HCT116 (cell line): ENCODE measurements around the gene FKBP7.

ENCODE experiments used
- CBX3 ChIP-seq: IDR thresholded peaks from 2 replicates; pipeline ENCODE4 v1.6.1; 2012; ENCODE audit warnings: low read depth
- EZH2 ChIP-seq: fragments of 200-600 bp; sonication (generic); IDR thresholded peaks from 2 replicates; pipeline ENCODE4 v1.6.1; 2017; ENCODE audit warnings: antibody characterized with exemption, mixed run types
- EZH2phosphoT487 ChIP-seq: fragments of 200-600 bp; IDR thresholded peaks from 2 replicates; pipeline ENCODE4 v1.6.1; 2018; ENCODE audit warnings: antibody characterized with exemption, borderline replicate concordance
- FOSL1 ChIP-seq: IDR thresholded peaks from 2 replicates; pipeline ENCODE4 v1.6.1; 2012; ENCODE audit warnings: low read depth
- POLR2A ChIP-seq: IDR thresholded peaks from 2 replicates; pipeline ENCODE4 v1.7.0; 2011; ENCODE audit warnings: borderline replicate concordance; ENCODE audit not compliant: insufficient read depth, insufficient read length; ENCODE audit errors: extremely low read depth
- POLR2AphosphoS5 ChIP-seq: IDR thresholded peaks from 2 replicates; pipeline ENCODE4 v1.6.1; 2011; ENCODE audit warnings: mild to moderate bottlenecking, low read depth, low read length, moderate library complexity
- RAD21 ChIP-seq: IDR thresholded peaks from 2 replicates; pipeline ENCODE4 v1.6.1; 2012; ENCODE audit warnings: low read depth, mild to moderate bottlenecking
- SIN3A ChIP-seq: IDR thresholded peaks from 2 replicates; pipeline ENCODE4 v1.6.1; 2012; ENCODE audit warnings: low read depth
- SP1 ChIP-seq: IDR thresholded peaks from 2 replicates; pipeline ENCODE4 v1.6.1; 2012; ENCODE audit warnings: low read depth
- SRF ChIP-seq: IDR thresholded peaks from 2 replicates; pipeline ENCODE4 v1.6.1; 2012; ENCODE audit warnings: low read depth
- YY1 ChIP-seq: IDR thresholded peaks from 2 replicates; pipeline ENCODE4 v1.6.1; 2011; ENCODE audit warnings: low read length, low read depth, moderate library complexity, mild to moderate bottlenecking; ENCODE audit not compliant: insufficient replicate concordance; ENCODE audit errors: extremely low read depth
- TF ChIP-seq, protein P1 (sequence below), 3 experiments: fragments of 200-600 bp in 1 of 3; sonication (generic) in 1 of 3; IDR thresholded peaks in 2 of 3; conservative IDR thresholded peaks in 1 of 3; 2 replicates each; pipeline ENCODE4 v1.5.1; 2012 to 2017; ENCODE audit warnings: low read depth in 2 of 3, low read length in 2 of 3, antibody characterized with exemption in 1 of 3, borderline replicate concordance in 1 of 3, control low read depth in 1 of 3, mild to moderate bottlenecking in 1 of 3, mixed read lengths in 1 of 3, mixed run types in 1 of 3, moderate library complexity in 1 of 3; ENCODE audit not compliant: insufficient read depth in 1 of 3
- TF ChIP-seq, protein P2 (sequence below): IDR thresholded peaks from 2 replicates; pipeline ENCODE4 v1.6.1; 2012
- TF ChIP-seq, protein P3 (sequence below): IDR thresholded peaks from 2 replicates; pipeline ENCODE4 v1.6.1; 2012; ENCODE audit warnings: low read depth

DNA sequence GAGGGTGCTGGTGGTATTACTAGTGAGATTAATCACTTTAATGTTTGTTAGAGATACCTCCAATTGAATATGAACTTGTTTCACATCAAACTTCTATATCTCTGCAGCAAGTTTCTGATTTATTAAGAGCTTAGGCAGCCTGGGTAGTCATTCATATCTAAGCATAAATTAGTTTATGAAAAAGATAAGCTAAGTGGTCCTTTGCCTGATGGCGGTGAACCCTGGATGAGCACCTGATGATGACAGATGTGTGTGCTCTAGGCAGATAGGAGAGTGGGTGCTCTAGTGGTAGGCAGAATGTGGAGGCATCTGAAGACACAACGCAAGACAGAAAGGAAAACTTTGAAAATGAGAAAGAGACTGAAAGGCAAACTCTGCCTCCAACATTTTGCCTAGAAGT is 5.0 kb downstream of the FKBP7 start:
- TF ChIP-seq SP1 = no peak
- TF ChIP-seq, protein P1, sequence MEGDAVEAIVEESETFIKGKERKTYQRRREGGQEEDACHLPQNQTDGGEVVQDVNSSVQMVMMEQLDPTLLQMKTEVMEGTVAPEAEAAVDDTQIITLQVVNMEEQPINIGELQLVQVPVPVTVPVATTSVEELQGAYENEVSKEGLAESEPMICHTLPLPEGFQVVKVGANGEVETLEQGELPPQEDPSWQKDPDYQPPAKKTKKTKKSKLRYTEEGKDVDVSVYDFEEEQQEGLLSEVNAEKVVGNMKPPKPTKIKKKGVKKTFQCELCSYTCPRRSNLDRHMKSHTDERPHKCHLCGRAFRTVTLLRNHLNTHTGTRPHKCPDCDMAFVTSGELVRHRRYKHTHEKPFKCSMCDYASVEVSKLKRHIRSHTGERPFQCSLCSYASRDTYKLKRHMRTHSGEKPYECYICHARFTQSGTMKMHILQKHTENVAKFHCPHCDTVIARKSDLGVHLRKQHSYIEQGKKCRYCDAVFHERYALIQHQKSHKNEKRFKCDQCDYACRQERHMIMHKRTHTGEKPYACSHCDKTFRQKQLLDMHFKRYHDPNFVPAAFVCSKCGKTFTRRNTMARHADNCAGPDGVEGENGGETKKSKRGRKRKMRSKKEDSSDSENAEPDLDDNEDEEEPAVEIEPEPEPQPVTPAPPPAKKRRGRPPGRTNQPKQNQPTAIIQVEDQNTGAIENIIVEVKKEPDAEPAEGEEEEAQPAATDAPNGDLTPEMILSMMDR (IDR thresholded peaks at IDR 0.05 in 2 of 3, conservative IDR thresholded peaks at IDR 0.05 in 1 of 3; ENCODE audit: borderline replicate concordance in 1 of 3, insufficient read depth in 1 of 3, low read depth in 2 of 3, low read length in 2 of 3) = no peak
- no peak for TF ChIP-seq POLR2A
- TF ChIP-seq, protein P2, sequence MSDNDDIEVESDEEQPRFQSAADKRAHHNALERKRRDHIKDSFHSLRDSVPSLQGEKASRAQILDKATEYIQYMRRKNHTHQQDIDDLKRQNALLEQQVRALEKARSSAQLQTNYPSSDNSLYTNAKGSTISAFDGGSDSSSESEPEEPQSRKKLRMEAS = no peak
- TF ChIP-seq EZH2phosphoT487 = no peak
- no peak for TF ChIP-seq RAD21
- TF ChIP-seq POLR2AphosphoS5 = no peak
- no peak for TF ChIP-seq EZH2
- TF ChIP-seq YY1 = no peak
- TF ChIP-seq, protein P3, sequence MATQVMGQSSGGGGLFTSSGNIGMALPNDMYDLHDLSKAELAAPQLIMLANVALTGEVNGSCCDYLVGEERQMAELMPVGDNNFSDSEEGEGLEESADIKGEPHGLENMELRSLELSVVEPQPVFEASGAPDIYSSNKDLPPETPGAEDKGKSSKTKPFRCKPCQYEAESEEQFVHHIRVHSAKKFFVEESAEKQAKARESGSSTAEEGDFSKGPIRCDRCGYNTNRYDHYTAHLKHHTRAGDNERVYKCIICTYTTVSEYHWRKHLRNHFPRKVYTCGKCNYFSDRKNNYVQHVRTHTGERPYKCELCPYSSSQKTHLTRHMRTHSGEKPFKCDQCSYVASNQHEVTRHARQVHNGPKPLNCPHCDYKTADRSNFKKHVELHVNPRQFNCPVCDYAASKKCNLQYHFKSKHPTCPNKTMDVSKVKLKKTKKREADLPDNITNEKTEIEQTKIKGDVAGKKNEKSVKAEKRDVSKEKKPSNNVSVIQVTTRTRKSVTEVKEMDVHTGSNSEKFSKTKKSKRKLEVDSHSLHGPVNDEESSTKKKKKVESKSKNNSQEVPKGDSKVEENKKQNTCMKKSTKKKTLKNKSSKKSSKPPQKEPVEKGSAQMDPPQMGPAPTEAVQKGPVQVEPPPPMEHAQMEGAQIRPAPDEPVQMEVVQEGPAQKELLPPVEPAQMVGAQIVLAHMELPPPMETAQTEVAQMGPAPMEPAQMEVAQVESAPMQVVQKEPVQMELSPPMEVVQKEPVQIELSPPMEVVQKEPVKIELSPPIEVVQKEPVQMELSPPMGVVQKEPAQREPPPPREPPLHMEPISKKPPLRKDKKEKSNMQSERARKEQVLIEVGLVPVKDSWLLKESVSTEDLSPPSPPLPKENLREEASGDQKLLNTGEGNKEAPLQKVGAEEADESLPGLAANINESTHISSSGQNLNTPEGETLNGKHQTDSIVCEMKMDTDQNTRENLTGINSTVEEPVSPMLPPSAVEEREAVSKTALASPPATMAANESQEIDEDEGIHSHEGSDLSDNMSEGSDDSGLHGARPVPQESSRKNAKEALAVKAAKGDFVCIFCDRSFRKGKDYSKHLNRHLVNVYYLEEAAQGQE = no peak
- no peak for TF ChIP-seq SIN3A
- TF ChIP-seq SRF = no peak
- TF ChIP-seq FOSL1 = no peak
- TF ChIP-seq CBX3 = no peak
